HG03342 (cell line): ENCODE measurements around the gene IGFBP1.
"Not testable (repeated sequence)": the region's sequence is repeated elsewhere in the genome, so short reads cannot be mapped to it uniquely, and the experiment has no call there.

Experiments used
- ATAC-seq: cut with Tn5 transposase; IDR thresholded peaks from one replicate; pipeline ENCODE4 v1.9.1; 2021; ENCODE audit warnings: mild to moderate bottlenecking, moderate library complexity; ENCODE audit not compliant: unreplicated experiment

Gene IGFBP1

GRCh38 chr7:45888185-45888992, at the start of gene IGFBP1:
TSS of gene IGFBP1 (plus strand) at chr7:45888488. CDS start at chr7:45888653, 165 bp downstream.
- no peak for ATAC-seq

- ATAC-seq = not testable (repeated sequence)
Measured at GRCh38 chr7:45838852-45839251, 49.4 kb upstream of the IGFBP1 start.

- not testable (repeated sequence) for ATAC-seq
Measured at GRCh38 chr7:45841926-45842717, 46.2 kb upstream of the IGFBP1 start.

- ATAC-seq = not testable (repeated sequence)
Measured at GRCh38 chr7:45846536-45846935, 41.8 kb upstream of the IGFBP1 start.

GRCh38 chr7:45848734-45849133, 39.6 kb upstream of the IGFBP1 start:
- ATAC-seq = not testable (repeated sequence)

GRCh38 chr7:45852984-45853383, 35.3 kb upstream of the IGFBP1 start:
- not testable (repeated sequence) for ATAC-seq

GRCh38 chr7:45853491-45853890, 34.8 kb upstream of the IGFBP1 start:
- not testable (repeated sequence) for ATAC-seq

GRCh38 chr7:45855680-45856079, 32.6 kb upstream of the IGFBP1 start:
- not testable (repeated sequence) for ATAC-seq

GRCh38 chr7:45856888-45857287, 31.4 kb upstream of the IGFBP1 start:
- not testable (repeated sequence) for ATAC-seq

- no peak for ATAC-seq
Measured at GRCh38 chr7:45863715-45864114, 24.6 kb upstream of the IGFBP1 start.

GRCh38 chr7:45865594-45866410, 22.5 kb upstream of the IGFBP1 start:
- no peak for ATAC-seq

- ATAC-seq = no peak
Measured at GRCh38 chr7:45867471-45867870, 20.8 kb upstream of the IGFBP1 start.

- ATAC-seq = no peak
Measured at GRCh38 chr7:45869426-45869825, 18.9 kb upstream of the IGFBP1 start.

- no peak for ATAC-seq
Measured at GRCh38 chr7:45872116-45873034, 15.9 kb upstream of the IGFBP1 start.

GRCh38 chr7:45873035-45873354, 15.3 kb upstream of the IGFBP1 start, which contains the start of gene CCDC201:
TSS of gene CCDC201 (minus strand) at chr7:45873082. CDS start at chr7:45873007, 75 bp downstream.
- no peak for ATAC-seq

GRCh38 chr7:45873355-45873754, 14.9 kb upstream of the IGFBP1 start:
- ATAC-seq = no peak

- no peak for ATAC-seq
Measured at GRCh38 chr7:45874408-45875131, 13.7 kb upstream of the IGFBP1 start.

- ATAC-seq = no peak
Measured at GRCh38 chr7:45876519-45876918, 11.8 kb upstream of the IGFBP1 start.

- ATAC-seq = no peak
Measured at GRCh38 chr7:45878457-45879144, 9.7 kb upstream of the IGFBP1 start.
